Endometrial microvascular endothelial cells (primary cell): ENCODE measurements around the gene OR10X1. TPM values are rescaled to one million over a fixed set of nuclear protein-coding genes. Genes with fewer than 3 reads are reported as not detected.

ENCODE experiments used
- in situ Hi-C: cut with HindIII; loops from 2 replicates; pipeline ENCODE4 v1.10.0; 2017; ENCODE audit warnings: low sequenced_read_pairs, low pct_unique_long_range_greater_than_20kb; ENCODE audit errors: inconsistent ontology term
- total RNA-seq: library from RNA; depleted of rRNA; stranded (reverse); fragments of >200 nt; gene quantifications from one replicate; pipeline ENCODE4 v1.2.3, GENCODE V29; 2015; ENCODE audit errors: inconsistent ontology term

The OR10X1 gene, protein sequence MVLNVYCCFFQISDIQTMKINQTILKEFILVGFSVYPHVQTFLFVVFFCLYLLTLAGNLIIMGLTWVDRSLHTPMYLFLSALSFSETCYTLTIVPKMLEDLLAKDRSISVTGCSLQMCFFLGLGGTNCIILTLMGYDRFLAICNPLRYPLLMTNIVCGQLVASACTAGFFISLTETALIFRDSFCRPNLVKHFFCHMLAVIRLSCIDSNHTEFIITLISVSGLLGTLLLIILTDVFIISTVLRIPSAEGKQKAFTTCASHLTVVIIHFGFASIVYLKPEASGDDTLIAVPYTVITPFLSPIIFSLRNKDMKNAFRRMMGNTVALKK
- not detected for total RNA-seq

DNA sequence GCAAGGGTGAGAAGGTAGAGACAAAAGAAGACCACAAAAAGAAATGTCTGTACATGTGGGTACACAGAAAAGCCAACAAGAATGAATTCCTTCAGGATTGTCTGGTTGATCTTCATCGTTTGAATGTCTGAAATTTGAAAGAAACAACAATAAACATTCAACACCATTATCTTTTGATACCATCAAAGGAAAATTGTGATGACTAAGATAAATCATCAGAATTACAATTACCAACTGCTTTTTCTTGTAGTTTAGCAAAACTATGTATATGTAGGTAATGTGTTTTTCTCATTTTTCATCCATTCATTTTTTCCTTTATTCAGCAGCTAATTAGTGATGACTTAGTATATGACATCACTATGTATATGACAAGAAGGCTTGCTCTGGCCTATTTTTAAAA is at the start of gene OR10X1:
Gene OR10X1 (minus strand): TSS at position 167 of the 400 bp plus-strand sequence. CDS start 0 bp downstream, at position 167.
- in situ Hi-C loops, result no loop called here

DNA sequence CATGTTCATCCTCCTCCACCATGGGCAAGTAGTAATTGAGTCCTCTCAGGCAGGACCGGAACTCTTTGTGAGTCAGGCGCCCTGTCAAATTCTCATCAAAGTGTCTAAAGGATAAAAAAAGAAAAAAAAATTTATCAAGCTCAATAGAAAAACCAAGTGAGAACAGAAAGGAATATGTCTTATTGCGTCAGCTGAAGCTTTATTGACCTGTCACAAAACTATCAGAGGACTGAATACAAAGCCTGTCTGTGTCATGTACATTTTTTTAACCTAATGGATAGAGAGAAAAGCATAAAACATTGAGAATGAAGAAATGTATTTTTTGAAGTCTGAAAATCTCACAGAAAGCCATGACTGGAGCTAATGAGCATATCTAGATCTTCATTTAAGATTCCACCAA is 34.1 kb upstream of the OR10X1 start:
- in situ Hi-C loops, result no loop called here

DNA sequence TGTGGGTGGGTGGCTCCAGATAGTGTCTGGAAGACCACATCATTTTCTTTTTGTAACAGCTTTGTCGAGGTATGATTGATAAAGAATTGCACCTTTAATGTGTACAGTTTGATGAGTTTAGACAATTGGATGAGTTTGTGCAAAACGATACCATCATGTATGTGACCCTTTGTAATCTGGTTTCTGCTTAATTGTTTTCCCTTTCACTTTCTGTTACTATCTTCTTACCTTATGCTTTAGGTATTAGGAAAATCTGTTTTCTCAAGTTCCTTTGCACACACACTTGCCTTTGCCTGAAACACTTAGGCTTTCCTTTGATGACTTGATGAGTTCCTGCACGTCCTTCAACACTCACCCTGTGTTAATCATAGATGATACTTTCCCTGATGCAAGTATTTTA is 32.2 kb upstream of the OR10X1 start:
- in situ Hi-C loops, result no loop called here

DNA sequence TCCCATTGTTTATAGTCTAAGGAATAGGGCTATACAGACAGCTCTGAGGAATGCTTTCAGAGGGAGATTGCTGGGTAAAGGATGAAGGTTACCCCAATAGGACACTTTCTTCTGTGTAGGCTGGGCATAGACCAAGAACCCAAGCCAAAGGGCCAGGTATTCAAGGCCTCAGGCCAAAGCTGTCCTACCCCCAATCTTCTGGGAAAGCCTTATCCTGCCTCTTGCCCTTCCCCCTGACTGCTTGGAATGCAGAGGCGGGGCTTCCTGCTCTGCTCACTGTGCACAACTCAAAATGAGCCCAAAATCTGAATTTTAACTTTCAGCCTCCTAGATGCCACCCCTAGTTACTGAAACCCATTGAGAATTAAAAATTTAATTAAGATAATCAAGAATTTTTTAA is 27.6 kb upstream of the OR10X1 start:
- in situ Hi-C loops, result no loop called here

DNA sequence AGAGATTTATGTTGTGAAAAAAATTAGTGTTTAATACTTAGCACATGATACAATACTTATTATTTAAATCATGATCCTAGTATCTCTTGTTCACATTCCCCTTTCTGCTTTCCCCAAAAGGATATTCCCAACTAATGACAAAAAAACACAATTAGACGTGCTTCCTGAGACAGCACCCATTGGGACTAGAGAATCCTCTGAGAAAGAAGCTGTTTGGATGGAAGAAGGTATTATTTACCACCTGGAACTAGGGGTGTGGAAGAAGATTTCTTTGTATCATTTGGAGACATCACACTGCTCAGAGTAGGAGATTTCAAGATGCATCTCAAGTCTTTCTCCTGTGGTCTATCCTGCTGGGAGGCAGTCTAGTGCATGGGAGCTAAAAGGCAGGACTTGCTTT is 25.3 kb upstream of the OR10X1 start, which contains the start of gene OR10Z1:
Gene OR10Z1 (plus strand): TSS at position 301 of the 400 bp plus-strand sequence. CDS start 1,171 bp downstream, outside the sequence.
- in situ Hi-C loops, result no loop called here

DNA sequence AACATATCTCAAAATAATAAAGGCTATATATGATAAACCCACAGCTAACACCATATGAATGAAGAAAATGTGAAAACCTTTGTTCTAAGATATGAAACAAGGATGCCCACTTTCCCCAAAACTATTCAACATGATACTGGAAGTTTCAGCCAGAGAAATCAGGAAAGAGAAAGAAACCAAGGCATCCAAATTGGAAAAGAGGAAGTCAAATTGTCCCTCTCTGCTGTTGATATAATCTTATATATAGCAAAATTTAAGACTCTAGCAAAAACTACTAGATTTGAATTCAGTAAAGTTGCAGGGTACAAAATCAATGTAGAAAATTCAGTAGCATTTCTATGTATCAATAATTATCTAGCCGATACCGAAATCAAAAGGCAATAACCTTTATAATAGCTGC is 21.0 kb upstream of the OR10X1 start:
- in situ Hi-C loops, result no loop called here

DNA sequence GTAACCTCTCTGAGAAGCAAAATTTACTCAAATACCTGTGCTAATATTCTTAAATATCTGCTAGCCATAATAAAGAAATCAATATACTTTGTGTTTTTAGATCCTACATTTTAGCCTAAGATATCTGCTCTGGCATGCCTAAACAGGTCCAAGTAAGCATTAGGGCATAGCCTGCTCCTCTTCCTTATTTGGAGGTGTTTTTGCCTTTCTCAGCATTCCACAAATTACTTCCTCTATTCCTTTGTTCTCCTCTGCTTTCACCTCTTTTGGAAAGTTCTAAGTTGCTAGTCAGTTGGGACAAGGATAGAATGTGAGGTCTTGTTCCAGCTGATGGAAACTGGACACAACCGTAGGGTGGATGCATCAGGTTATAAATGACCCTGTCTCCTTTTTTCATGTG is 7.2 kb upstream of the OR10X1 start:
- in situ Hi-C loops, result no loop called here

DNA sequence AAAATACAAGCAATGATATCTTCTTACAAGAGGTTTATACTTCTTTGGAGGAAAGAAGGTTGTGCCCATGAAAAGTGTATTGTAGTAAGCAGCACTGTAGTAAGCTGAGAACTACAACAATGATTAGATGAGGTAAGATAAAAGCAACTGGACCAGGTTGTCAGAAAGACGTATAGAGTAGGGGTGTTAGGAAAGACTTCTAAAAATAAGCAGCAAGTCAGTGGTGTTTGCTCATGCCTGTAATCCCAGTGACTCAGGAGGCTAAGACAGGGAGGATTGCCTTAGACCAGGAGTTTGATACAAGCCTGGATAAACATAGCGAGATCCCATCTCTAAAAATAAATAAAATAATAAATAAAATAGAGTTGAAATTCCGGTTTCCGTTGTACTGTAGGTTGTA is 4.3 kb upstream of the OR10X1 start:
- in situ Hi-C loops, result no loop called here

DNA sequence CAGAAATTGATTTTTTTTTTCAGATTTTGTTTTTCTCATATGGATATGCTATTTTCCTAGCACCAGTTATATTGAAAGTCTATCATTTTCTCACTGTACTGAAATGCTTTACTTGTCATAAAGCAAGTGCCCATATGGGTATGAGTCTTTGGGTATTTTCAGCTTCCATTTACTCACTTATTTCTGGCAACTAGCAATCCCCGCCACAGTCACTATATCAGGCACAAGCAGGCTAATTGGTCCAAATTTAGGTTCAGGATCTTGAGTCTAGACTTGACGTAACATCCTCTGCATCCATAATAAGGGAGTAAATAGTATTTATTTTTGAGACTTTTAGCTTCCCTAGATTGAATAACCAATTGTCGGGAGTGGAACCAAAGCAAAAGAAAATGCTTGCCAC is 2.1 kb downstream of the OR10X1 start:
- in situ Hi-C loops, result no loop called here

DNA sequence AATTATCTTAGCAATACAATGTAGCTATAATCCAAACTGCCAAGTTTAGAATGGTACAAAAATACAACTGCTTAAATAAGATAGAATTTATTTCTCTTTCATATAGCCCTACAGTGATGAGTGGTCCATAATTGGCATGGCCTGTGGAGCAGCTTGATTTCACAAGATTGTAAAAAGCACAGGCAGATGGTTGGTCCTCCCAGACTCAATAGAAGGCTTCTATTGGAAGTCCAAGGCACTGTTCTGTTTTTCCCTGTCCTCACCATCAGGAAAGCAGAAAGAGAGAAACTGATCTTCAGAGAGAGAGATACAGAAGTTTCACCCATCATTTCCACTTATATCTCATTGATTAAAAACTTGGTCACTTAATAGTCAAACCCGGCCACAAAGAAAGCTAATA is 7.5 kb downstream of the OR10X1 start:
- in situ Hi-C loops, result no loop called here

DNA sequence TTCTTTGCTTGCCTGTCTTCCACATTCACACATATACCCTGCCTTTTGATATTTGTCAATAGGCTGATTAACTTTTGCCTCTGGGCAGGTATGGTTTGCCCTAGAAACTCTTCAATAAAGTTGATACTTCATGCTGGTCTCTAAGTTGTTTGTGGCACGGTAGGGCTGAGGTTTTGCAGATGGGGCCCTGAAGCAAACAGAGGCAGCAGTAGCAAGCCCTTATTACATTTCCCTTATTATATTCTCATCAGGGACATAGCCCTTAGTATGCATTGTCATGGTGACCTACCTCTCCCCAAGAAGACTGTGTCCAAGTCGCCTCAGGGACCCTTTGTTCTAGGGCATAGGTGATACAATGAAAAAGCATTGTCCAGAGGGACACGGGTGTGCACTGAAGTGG is 9.2 kb downstream of the OR10X1 start, which contains the start of gene OR6P1:
Gene OR6P1 (minus strand): TSS at position 101 of the 400 bp plus-strand sequence. CDS start 6,976 bp downstream, outside the sequence.
- in situ Hi-C loops, result no loop called here

DNA sequence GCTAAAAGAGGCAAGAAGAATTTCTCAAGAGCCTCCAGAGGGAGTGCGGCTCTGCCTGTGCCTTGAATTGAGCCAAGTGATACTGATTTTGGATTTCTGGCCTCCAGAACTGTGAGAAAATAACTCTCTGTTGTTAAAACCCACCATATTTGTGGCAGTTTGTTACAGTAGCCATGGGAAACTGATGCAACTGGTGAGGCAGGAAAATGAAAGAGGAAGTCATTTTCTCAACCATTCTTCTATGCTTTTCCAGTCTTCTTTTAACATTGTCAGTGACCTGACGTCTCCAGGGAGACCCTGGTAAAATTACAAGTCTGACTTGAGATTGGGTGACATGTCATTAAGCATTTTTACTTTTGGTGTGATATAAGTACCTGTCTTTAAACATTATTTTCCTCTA is 15.1 kb downstream of the OR10X1 start:
- in situ Hi-C loops, result no loop called here

DNA sequence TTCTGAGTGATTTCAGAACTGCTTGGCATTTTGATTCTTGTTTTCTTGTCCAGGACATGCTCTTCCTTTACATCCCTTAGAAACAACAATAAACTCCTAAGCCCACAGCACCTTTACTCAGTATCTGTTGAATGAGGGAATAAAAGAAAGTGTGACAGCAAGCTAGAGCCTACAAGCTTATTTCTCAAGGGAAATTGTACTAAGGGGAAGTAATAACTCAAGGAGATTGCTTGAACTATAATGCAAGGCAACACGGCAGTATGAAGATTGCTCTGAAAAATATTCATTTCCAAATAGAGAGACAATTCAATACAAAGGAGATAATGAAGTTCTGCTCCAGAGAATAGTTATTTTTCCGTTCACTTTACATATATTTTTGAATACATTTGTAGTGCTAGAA is 15.8 kb downstream of the OR10X1 start:
- in situ Hi-C loops, result no loop called here

DNA sequence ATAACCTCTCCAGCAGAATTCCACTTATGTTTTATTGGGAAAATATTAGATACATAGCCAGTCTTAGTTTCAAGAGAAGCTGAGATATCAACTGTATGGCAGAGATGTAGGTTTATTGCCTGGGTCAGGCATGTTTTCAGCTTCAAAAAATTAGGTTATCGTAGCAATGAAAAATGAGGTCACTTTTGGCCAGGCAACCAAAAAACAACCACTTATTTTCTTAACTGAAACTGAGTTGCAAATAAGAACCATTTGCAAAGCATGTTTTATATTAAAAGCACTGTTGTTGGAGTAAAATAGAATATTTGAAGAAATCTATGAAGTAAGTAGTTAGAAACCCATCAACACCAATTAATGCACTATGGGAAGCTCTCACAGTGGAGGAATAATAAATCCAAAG is 20.0 kb downstream of the OR10X1 start:
- in situ Hi-C loops, result no loop called here

DNA sequence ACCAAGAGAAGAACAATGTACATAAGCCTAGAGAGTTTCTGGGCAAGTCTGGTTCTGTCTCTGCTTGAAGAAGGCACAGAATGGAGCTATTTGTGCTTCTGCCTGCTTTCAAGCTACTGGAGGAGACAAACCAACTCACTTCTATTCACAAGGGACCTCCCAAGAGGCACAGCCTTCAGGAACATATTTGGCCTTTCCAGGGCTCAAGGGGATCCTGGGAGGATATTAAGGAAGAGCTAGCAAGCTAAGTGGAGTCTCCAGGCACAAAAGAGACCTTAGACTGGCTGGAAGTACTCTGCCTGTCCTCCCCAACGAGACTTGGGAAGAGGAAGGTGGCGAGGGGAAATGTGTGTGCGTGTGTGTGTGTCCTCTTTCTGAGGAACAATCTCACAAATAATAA is 25.3 kb downstream of the OR10X1 start, which contains the start of gene OR6Y1:
Gene OR6Y1 (minus strand): TSS at position 54 of the 400 bp plus-strand sequence. CDS start 6,300 bp downstream, outside the sequence.
- in situ Hi-C loops, result no loop called here

DNA sequence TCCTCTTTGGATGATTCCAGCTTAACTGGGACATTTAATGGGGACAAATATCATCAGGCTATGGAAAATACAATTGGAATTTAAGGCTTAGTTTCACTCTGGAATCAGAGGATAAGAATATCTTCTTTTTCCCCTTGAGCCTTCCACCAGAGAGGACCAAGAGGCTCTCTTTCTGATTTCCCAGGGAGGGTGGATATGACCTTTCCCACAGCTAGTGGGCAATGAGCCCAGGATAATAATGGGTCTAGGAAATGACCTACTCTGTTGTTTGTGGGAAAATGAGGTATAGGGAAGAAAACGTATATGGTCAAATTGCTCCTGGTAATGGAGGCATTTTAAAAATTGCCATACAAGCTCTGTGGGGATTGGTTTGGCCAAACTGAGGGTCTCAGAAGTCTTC is 27.4 kb downstream of the OR10X1 start:
- in situ Hi-C loops, result no loop called here

DNA sequence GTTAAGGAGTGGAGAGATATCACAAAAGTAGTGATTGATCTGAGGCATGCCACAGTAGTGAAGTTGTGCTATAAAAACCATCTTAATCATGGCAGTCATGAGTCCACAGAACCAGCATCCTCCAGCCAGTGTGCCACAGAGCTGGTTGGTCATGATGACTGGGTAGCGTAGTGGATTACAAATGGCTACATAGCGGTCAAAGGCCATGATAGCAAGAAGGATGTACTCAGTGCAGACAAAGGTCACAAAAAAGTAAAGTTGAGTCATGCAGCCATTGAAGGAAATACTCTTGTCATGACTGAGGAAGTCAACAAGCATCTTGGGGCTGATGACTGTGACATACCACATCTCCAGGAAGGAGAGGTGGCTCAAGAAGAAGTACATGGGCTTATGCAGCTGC is 32.2 kb downstream of the OR10X1 start:
- in situ Hi-C loops, result no loop called here

DNA sequence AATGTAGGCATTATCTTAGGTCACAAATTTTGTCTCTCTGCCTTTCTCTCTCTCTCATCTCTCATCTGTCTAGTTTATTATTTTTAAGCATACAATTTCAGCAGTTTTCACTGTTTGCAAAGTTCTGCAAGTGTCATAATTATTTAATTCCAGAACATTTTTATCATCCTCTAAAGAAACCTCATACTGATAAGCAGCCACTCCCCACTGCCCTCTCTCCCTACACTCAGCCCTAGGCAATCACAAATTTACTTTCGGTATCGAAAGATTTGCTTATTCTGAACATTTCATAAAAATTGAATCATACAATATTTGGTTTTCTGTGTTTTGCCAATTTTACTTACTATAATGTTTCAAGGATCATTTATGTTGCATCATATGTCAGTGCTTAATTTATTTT is 42.1 kb downstream of the OR10X1 start:
- in situ Hi-C loops, result no loop called here

DNA sequence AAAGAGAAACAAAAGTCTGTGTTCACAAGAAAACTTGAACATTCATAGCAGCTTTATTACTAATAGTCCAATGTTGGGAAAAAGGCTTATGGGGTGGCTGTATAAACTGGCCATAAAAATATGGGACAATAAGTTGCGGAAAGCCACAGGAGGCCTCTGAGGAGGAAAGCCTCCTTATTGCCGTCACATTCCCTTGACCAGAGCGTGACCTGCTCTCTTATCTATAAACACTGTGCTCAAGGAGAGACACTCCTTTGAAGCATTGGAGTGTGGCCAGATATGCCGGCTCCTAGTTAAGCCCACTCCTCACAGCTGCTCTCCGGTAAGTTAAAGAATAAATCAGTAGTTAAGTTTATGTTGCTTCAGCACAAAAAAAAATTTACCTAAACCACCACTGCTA is 45.2 kb downstream of the OR10X1 start:
- in situ Hi-C loops, result no loop called here
